ENCODE measurements around the gene COL4A4. TPM values are rescaled to one million over a fixed set of nuclear protein-coding genes. Genes with fewer than 3 reads are reported as not detected.

The COL4A4 gene
- total and polyA plus RNA-seq, 2 donors (not counting 1 experiment from before 2014, with no cell fraction given) = 0.17 to 0.76 TPM

DNA sequence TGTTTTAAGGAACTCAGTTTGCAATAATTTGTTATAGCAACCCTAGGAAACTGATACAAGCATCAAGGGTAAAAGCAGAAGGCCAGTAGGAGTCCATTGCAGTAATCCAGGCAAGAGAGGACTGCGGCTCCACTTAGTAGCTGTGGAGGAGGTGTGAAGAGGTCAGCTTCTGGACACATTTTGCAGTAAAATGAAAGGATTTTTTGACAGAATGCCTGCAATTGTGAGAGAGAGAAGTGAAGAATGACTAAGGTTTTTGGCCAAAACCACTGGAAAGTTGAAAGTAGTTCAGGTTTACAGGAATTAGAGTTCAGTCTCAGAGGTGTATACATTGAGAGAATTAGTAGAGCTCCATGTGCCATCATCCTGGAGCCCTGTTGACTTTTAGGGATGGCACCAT is 198.6 kb downstream of the COL4A4 start:
- H3K27me3 ChIP-seq (ENCODE audit: control insufficient read depth, insufficient read depth, low read length) = no peaks in the 10 kb centered on the region
- H2AFZ ChIP-seq (ENCODE audit: low read length) = no peak overlapping the region
- no peaks in the 10 kb centered on the region for H3K36me3 ChIP-seq (ENCODE audit: control insufficient read depth, insufficient read depth, low read length)
- H3K4me1 ChIP-seq (ENCODE audit: control insufficient read depth, extremely low read depth, insufficient read depth, low read length) = no peaks in the 10 kb centered on the region
- H3K4me2 ChIP-seq (ENCODE audit: extremely low read depth, insufficient read depth, low read length) = no peak overlapping the region
- no peaks in the 10 kb centered on the region for H3K9me3 ChIP-seq (ENCODE audit: control insufficient read depth, insufficient read depth, low read depth, low read length)
- H4K20me1 ChIP-seq (ENCODE audit: control insufficient read depth, extremely low read depth, insufficient read depth, low read length) = no peaks in the 10 kb centered on the region
- H3K9ac ChIP-seq (ENCODE audit: insufficient read depth, low read length) = no peak overlapping the region
- no peak overlapping the region for H3K27ac ChIP-seq (ENCODE audit: insufficient read depth, low read length)
- no peak for TF ChIP-seq EZH2 (IDR thresholded peaks at IDR 0.05; ENCODE audit: low read length, missing control alignments)
- TF ChIP-seq, protein P1, sequence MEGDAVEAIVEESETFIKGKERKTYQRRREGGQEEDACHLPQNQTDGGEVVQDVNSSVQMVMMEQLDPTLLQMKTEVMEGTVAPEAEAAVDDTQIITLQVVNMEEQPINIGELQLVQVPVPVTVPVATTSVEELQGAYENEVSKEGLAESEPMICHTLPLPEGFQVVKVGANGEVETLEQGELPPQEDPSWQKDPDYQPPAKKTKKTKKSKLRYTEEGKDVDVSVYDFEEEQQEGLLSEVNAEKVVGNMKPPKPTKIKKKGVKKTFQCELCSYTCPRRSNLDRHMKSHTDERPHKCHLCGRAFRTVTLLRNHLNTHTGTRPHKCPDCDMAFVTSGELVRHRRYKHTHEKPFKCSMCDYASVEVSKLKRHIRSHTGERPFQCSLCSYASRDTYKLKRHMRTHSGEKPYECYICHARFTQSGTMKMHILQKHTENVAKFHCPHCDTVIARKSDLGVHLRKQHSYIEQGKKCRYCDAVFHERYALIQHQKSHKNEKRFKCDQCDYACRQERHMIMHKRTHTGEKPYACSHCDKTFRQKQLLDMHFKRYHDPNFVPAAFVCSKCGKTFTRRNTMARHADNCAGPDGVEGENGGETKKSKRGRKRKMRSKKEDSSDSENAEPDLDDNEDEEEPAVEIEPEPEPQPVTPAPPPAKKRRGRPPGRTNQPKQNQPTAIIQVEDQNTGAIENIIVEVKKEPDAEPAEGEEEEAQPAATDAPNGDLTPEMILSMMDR (conservative IDR thresholded peaks at IDR 0.05 in 1 of 2, IDR thresholded peaks at IDR 0.05 in 1 of 2; ENCODE audit: low read depth in 1 of 2, low read length in 2 of 2) = no peak
- H3K4me3 ChIP-seq (replicated peaks in 1 of 4; ENCODE audit: control extremely low read depth in 1 of 4, insufficient read depth in 1 of 4, low read depth in 3 of 4, low read length in 4 of 4) = no peak overlapping the region
- no peaks in the 10 kb centered on the region for H3K79me2 ChIP-seq (ENCODE audit: control insufficient read depth, insufficient read depth, low read length)
- DNase-seq (ENCODE audit: low read depth in 2 of 2) = peak in 1 of 2 donors; percentile 77

GRCh38 chr2:226963528-226963927 is 200.5 kb downstream of the COL4A4 start:
- Histone ChIP-seq H2AFZ (ENCODE audit: low read length) (no peak overlapping the region), H3K4me1 (ENCODE audit: control insufficient read depth, extremely low read depth, insufficient read depth, low read length) (no peaks in the 10 kb centered on the region), H3K36me3 (ENCODE audit: control insufficient read depth, insufficient read depth, low read length) (no peaks in the 10 kb centered on the region), H3K4me2 (ENCODE audit: extremely low read depth, insufficient read depth, low read length) (no peak overlapping the region), H3K79me2 (ENCODE audit: control insufficient read depth, insufficient read depth, low read length) (no peaks in the 10 kb centered on the region), H3K9me3 (ENCODE audit: control insufficient read depth, insufficient read depth, low read depth, low read length) (no peaks in the 10 kb centered on the region), H3K4me3 (replicated peaks in 1 of 4; ENCODE audit: control extremely low read depth in 1 of 4, insufficient read depth in 1 of 4, low read depth in 3 of 4, low read length in 4 of 4) (no peak overlapping the region), H3K27ac (ENCODE audit: insufficient read depth, low read length) (no peak overlapping the region), H3K9ac (ENCODE audit: insufficient read depth, low read length) (no peak overlapping the region), H4K20me1 (ENCODE audit: control insufficient read depth, extremely low read depth, insufficient read depth, low read length) (no peaks in the 10 kb centered on the region), H3K27me3 (ENCODE audit: control insufficient read depth, insufficient read depth, low read length) (no peaks in the 10 kb centered on the region)
- DNase-seq (ENCODE audit: low read depth in 2 of 2) = peak; percentile 39 to 96
- TF ChIP-seq EZH2 (IDR thresholded peaks at IDR 0.05; ENCODE audit: low read length, missing control alignments) = no peak
- TF ChIP-seq, protein P1 (conservative IDR thresholded peaks at IDR 0.05 in 1 of 2, IDR thresholded peaks at IDR 0.05 in 1 of 2; ENCODE audit: low read depth in 1 of 2, low read length in 2 of 2) = no peak

DNA sequence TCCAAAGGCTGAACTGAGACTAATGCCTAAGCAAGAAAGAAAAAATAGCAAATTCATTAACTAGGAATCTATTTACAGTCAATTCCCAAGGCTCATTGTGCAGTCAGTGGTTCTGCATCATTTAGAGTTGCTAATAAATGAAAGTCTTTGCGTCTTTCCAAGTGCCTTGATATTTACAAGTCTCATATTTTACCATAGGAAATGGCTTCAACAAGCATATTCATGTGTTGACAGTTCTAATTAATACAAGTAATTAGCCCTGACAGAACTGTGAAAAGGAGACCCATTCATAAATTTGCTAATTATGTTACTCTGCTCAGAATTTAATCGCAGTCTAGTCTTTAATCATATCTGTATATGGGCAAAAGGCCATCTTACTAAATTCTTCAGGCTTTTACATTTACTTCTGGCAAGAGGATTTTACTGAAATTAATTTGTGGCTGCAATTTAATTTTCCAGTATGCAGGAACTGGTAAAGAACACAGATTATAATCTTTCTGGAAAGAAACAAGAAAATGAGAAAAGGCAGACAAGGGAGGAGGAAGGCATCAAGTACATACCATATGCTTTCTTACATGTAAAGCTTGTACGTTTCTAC is 201.7 kb downstream of the COL4A4 start:
- TF ChIP-seq, protein P1 (conservative IDR thresholded peaks at IDR 0.05 in 1 of 2, IDR thresholded peaks at IDR 0.05 in 1 of 2; ENCODE audit: low read depth in 1 of 2, low read length in 2 of 2) = no peak
- no peak for TF ChIP-seq EZH2 (IDR thresholded peaks at IDR 0.05; ENCODE audit: low read length, missing control alignments)
- Histone ChIP-seq H3K9me3 (ENCODE audit: control insufficient read depth, insufficient read depth, low read depth, low read length) (no peaks in the 10 kb centered on the region), H3K79me2 (ENCODE audit: control insufficient read depth, insufficient read depth, low read length) (no peaks in the 10 kb centered on the region), H3K9ac (ENCODE audit: insufficient read depth, low read length) (no peak overlapping the region), H3K4me3 (replicated peaks in 1 of 4; ENCODE audit: control extremely low read depth in 1 of 4, insufficient read depth in 1 of 4, low read depth in 3 of 4, low read length in 4 of 4) (no peak overlapping the region), H3K27me3 (ENCODE audit: control insufficient read depth, insufficient read depth, low read length) (no peaks in the 10 kb centered on the region), H3K4me1 (ENCODE audit: control insufficient read depth, extremely low read depth, insufficient read depth, low read length) (no peaks in the 10 kb centered on the region), H4K20me1 (ENCODE audit: control insufficient read depth, extremely low read depth, insufficient read depth, low read length) (no peaks in the 10 kb centered on the region), H3K4me2 (ENCODE audit: extremely low read depth, insufficient read depth, low read length) (no peak overlapping the region), H2AFZ (ENCODE audit: low read length) (no peak overlapping the region), H3K36me3 (ENCODE audit: control insufficient read depth, insufficient read depth, low read length) (no peaks in the 10 kb centered on the region), H3K27ac (ENCODE audit: insufficient read depth, low read length) (no peak overlapping the region)
- DNase-seq (ENCODE audit: low read depth in 2 of 2) = no peak
